CD4-positive, alpha-beta T cell treated with Interferon gamma for 1 hour (primary cell): Measurements from ENCODE around the gene CR1.
"Not testable (repeated sequence)": the region's sequence is repeated elsewhere in the genome, so short reads cannot be mapped to it uniquely, and the experiment has no call there.

ENCODE experiments used
- DNase-seq: peaks from one replicate; pipeline ENCODE4 v3.0.0-alpha.2; 2020

The CR1 gene

DNA sequence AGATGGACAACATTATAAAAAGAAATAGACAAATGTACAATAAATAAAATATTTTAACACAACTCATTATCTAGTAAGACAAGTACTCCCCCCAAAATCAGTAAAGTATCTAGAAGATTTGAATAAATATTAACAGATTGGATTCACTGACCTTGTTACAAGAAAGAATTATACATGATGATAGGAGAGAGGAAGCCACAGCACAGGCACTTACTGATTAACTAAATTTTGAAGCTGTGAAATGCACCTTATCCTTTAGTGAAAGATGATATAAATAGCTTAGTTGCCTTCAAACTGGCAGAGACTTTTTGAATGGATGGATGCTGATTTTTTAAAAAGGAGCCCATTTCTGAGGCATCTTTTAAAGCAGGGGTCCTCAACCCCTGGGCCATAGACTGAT is 8.5 kb downstream of the CR1 start:
- DNase-seq: no peak

DNA sequence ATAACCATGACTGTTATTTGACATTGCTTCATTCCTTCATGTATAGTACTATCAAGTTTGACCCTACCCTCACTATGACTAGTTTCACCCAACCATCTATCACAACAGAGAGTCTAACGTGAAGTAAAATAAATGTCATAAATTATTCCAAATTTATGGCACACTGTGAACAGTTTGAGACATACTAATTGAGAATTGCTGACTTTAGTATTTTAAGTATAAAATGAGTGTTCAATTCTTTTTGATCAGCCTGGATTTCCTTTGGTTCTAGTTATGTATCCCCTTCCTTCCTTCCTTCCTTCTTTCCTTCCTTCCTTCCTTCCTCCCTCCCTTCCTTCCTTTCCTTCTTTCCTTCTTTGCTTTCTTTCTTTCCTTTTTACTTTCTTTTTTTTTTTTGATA is 14.5 kb downstream of the CR1 start:
- no peak for DNase-seq

DNA sequence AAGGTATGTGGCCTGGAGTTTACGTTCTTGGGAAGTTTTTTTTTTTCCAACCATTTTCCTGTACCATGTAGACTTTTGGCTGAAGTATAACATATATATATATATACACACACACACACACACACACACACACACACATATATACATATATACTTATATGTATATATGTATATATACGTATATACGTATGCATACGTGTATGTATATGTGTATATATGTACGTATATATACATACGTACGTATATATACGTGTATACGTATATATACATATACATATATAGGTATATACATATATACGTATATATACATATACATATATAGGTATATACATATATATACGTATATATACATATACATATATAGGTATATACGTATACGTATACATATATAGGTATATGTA is 18.9 kb downstream of the CR1 start:
- DNase-seq: no peak

DNA sequence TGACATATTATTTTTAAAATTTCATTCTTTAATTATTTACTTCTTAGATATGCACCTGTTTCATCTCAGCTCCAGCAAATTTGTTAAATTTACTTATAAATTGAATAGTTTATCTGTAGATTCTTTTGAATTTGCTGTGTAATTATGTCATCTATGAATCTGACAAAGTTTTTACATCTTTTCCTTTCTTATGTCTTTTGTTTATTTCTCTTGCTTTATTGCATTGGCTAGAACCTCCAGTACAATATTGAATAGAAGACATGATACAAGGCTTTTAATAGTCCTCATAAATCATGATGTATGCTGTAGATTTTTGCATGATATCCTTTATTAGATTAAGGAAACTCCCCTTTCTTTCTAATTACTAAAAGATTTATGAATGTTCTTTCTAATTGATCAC is 20.8 kb downstream of the CR1 start:
- no peak for DNase-seq

DNA sequence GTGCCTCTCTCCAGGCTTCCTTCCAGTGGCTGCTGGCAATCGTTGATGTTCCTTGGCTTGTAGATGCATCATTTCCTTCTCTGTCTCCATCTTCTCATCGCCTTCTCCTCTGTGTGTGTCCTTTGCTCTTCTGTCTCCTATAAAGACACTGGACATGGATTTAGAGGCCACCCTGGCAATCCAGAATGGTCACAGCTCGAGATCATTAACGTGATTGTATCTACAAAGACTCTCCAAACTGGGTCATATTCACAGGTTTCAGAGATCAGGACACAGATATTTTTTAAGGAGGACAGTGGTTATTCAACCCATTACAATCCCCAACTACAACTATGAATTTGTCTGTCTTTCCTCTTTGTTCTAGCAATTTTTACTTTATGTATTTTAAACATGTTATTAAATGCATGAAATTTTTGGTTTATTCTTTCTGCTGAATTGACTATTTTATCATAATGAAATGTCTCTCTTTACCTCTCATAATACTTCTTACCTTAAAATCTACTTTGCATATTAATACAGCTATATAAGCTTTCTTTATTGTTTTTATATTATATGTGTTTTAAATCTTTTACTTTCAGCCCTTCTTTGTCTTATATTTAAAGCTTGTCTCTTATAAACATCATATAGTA is 22.8 kb downstream of the CR1 start:
- DNase-seq: no peak

DNA sequence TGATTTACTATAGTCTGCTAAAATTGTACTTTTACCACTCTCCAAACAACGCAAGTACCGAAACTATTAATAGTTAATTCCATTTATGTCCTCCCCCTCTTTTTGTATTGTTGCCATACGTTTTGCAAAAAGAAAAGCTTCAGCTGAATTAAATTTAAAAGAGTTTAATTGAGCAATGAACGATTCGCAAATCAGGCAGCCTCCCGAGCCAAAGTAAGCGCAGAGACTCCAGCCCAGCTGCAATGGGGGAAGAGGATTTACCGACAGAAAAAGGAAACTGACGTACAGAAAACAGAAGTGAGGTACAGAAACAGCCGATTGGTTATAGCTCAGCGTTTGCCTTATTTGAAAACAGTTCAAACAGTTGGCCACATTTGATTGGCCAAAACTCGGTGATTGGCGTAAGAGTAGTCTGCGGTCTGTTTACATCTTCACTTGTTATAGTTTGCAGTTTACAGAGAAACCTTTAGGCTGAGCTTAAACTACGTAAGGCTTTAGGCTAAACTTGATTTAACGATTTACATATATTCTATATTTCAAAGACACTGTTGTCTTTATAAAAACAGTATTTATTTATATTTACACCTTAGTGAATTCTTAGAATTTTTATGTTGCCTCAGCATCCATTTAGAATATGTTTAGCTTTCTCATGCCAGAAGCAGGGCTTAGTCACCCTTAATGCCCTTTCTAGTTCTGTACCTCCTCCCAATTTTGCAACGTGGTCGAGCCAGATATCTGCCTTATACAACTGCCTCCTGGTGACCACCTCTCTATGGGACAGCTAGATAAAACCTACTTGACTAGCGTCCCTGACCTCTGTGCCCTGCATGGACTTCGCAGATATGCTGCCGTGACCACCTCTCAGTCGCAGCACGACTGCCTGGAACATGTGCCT is 23.8 kb downstream of the CR1 start:
- no peak for DNase-seq

DNA sequence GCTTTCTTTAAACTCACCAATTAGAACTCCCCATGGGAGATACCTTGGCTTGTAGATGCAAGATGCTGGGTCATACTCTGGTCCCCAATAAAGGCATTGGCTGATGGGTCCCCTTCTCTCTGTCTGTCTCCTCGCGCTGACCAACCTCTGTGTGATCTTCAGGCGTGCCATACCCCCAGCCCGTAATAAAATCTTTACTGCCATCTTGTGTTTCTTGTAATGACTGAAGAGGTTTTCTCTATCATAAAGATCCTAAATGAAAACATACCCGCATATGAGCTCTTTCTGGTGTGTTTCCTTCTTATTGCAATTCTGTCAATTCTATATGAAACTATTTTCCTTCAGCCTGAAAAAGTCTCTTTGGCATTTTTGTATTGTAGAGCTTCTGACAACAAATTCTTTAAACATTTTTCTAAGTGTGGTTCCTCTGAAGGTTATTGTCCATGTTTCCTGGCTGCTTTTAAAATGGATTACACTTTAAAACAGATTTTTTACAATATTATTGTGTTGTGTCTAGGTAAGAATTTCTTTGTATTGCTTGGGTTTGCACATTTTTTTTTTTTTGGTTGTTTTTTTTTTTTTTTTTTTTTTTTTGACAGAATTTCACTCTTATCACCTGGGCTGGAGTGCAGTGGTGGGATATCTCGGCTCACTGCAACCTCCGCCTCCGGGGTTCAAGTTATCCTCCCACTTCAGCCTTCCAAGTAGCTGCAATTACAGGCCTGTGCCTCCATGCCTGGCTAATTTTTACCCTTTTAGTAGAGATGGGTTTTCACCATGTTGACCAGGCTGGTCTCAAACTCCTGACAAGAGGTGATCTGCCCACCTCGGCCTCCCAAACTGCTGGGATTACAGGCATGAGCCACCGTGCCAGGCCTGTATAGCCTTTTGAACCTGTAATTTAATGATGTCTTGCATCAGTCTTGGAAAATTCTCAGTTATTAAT is 24.7 kb downstream of the CR1 start:
- not testable (repeated sequence) for DNase-seq

DNA sequence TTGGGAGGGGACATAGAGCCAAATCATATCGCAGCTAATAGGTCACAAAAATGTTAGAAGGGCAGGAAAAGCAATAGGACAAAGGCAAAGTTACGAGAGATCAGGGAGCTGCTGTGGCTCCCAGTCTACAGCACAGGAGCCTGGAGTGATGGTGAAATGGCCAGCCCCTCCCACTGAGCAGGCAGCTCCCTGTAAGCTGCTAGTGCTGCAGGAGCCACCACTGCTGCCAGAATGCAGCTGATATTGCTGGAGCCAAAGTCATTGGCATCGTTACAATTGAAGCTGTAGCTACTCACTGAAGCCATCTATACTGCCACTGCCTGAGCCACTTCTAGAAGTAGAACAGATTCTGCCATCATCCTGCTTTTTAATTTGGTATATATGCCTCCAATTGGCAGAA is 29.3 kb downstream of the CR1 start:
- DNase-seq: not testable (repeated sequence)

DNA sequence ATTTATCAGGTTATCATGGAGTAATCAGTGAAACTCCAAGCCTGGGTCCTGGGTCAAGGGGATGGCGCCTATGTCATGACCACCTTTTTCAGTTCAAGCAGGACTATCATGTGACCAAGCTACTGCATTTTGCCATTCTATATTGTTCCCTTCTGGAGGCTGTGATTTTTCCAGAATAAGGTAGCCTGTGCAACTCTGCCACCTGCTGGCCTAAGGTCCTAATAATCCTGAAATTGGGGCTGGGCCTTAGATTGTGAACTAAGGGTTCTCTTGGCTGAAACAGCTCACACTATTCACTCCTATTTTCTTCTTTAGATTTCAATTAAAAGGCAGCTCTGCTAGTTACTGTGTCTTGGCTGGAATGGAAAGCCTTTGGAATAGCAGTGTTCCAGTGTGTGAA is 32.4 kb downstream of the CR1 start:
- DNase-seq: not testable (repeated sequence)

DNA sequence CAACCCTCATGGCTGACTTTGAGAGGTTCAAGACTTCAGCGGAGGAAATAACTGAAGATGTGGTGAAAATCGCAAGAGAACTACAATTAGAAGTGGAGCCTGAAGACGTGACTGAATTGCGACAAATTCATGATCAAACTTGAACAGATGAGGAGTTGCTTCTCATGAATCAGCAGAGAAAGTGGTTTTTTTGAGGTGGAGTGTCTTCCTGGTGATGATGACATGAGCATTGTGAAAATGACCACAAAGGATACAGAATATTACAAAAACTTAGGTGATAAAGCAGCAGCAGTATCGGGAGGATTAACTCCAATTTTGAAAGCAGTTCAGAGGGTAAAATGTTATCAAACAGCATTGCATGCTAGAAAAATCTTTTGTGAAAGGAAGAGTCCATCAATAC is 40.3 kb downstream of the CR1 start:
- not testable (repeated sequence) for DNase-seq

DNA sequence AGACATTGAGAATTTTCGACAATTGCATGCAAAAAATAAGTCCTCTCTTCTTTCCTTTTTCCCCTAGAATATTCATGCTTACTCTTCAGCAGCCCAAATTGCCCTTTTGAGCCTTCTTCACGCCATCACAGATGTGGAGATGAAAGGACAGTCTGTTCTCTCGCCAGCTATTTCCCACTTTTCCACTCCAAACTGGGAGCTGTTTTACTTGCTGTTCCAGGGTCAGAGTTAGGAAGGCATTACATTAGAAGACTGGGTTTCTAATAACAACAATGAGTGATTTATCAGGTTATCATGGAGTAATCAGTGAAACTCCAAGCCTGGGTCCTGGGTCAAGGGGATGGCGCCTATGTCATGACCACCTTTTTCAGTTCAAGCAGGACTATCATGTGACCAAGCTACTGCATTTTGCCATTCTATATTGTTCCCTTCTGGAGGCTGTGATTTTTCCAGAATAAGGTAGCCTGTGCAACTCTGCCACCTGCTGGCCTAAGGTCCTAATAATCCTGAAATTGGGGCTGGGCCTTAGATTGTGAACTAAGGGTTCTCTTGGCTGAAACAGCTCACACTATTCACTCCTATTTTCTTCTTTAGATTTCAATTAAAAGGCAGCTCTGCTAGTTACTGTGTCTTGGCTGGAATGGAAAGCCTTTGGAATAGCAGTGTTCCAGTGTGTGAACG is 50.9 kb downstream of the CR1 start:
- not testable (repeated sequence) for DNase-seq

DNA sequence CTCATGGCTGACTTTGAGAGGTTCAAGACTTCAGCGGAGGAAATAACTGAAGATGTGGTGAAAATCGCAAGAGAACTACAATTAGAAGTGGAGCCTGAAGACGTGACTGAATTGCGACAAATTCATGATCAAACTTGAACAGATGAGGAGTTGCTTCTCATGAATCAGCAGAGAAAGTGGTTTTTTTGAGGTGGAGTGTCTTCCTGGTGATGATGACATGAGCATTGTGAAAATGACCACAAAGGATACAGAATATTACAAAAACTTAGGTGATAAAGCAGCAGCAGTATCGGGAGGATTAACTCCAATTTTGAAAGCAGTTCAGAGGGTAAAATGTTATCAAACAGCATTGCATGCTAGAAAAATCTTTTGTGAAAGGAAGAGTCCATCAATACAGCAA is 58.9 kb downstream of the CR1 start:
- DNase-seq: not testable (repeated sequence)

DNA sequence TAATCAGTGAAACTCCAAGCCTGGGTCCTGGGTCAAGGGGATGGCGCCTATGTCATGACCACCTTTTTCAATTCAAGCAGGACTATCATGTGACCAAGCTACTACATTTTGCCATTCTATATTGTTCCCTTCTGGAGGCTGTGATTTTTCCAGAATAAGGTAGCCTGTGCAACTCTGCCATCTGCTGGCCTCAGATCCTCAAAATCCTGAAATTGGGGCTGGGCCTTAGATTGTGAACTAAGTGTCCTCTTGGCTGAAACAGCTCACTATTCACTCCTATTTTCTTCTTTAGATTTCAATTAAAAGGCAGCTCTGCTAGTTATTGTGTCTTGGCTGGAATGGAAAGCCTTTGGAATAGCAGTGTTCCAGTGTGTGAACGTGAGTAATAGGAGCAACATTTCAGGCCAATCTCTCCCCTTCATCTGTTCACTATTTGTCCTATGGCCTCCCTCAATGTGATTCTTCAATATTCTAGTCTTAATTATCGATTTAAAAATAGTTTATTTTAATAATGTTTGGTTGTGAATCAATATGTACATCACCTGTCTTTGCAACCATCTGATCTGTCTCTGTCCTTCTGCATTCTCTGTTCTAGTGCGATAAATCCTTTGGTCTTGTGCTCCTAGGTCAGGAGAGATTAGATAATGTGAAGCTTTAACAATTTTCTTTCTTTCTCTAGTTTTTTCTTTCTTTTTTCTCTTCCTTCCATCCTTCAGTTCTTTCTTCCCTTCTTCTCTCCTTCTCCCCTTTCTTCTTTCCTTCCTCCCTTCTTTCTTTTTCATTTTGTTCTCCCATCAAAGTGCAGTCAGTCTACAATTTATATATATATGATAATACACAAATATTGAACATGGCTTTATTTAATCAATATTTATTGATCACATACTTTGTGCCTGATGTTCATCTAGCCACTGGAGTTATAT is 69.8 kb downstream of the CR1 start:
- peak; percentile 3 for DNase-seq

DNA sequence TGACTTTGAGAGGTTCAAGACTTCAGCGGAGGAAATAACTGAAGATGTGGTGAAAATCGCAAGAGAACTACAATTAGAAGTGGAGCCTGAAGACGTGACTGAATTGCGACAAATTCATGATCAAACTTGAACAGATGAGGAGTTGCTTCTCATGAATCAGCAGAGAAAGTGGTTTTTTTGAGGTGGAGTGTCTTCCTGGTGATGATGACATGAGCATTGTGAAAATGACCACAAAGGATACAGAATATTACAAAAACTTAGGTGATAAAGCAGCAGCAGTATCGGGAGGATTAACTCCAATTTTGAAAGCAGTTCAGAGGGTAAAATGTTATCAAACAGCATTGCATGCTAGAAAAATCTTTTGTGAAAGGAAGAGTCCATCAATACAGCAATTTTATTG is 76.0 kb downstream of the CR1 start:
- not testable (repeated sequence) for DNase-seq

DNA sequence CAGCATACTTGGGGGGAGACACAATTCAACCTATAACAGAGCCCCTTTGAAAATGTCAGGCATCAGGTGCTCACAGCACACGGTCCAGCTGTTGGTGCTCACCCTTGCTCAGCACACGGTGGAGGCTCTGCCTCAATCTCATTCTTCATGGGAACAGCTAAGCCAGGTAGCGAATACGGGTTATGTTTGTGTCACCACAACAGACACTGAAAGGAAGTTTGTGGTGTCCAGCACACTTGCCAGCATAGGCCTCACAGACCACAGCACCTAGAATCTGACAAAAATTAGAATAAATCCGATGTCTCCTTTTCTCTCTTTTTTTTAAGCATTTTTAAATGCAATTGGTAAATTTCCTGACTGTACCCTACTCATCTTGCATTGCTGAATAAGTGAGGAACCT is 77.1 kb downstream of the CR1 start:
- DNase-seq: not testable (repeated sequence)

DNA sequence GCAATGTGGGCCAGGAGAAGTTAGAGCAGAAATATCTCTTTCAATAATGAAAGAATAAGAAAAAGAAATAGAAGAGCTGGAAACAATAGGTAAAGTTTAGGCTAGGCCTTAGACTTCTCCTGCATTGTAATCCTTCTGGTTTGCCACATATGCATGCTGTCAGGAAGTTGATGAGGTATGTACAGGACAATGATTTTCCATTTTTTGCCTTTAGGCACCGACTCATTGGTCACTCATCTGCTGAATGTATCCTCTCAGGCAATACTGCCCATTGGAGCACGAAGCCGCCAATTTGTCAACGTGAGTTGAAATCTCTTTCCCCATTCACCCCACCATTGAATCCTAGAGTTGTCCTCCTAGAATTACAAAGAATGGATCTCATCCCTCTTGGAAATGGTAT is 79.4 kb downstream of the CR1 start:
- not testable (repeated sequence) for DNase-seq

DNA sequence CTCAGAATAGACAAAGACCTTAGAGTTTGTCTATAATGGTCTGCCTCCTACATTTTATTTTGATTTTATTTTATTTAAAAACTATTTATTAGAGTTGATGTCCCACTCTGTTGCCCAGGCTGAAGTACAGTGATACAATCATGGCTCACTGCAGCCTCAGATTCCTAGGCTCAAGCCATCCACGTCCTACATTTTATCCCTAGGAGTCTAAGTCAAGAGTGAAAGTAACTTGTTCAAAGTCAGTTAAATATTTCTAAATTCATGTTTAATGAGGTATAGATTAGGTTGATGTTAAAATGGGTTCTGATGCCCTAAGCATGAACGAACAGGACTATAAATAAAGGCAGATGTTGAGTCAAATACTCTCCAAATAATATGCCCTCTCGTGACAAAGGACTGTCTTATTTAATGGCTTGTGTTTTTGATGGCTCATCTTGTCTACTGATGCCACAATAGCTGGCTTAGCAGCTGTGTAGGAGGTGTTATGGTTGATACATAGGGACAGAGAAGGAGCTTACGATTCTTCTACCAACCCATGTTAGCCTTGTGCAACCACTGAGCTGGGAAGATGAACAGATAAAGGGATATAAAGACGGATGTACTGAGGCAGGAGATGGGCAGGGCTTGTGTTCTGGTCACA is 83.0 kb downstream of the CR1 start:
- DNase-seq: no peak

DNA sequence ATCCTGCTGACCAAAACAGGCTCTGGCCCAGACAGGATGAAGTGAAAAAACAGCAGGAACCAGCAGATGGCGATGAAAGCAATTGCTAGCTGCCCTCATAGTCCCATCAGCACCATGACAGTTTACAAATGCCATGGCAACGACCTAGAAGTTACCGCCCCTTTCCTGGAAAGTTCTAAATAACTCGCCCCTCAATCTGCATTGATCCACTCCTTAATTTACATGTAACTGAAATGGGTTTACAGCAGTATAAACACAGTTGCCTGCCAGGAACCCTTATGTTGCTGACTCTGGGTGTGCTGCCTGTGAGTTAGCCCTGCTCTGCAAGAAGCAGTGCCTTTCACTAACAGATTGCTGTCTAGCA is 83.5 kb downstream of the CR1 start:
- DNase-seq: peak; percentile 25

DNA sequence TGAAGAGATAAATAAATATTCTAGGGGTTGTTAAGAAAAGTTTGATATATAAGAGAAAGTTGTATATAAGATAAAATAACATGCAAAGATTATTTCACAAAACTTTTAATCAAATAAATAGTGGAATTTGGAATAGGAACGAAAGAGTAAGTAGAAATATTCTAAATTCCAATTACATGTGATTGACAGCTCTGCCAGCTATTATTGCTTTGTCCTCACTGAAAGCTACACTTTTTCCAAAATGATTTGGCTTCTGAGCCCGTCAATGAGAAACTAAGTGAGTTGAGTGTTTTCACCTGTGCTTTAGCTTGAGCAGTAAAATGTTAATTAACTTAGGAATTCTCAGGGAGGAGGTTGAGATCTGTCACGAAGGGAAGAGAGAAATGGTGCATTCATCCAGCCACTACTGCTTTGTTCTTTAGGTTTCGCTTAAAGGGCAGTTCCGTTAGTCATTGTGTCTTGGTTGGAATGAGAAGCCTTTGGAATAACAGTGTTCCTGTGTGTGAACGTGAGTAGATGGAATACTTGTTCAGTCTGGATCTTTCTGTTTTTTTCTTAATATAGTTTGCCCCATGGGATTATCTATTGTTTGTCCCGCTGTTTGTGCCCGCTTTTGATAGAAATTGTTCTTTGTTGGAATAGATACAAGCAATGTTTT is 85.7 kb downstream of the CR1 start:
- no peak for DNase-seq

DNA sequence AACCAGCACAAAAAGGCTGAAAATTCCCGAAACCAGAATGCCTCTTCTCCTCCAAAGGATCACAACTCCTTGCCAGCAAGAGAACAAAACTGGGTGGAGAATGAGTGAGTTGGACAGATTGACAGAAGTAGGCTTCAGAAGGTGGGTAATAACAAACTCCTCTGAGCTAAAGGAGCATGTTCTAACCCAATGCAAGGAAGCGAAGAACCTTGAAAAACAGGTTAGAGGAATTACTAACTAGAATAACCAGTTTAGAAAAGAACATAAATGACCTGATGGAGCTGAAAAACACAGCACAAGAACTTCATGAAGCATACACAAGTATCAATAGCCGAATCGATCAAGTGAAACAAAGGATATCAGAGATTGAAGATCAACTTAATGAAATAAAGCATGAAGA is 93.5 kb downstream of the CR1 start:
- DNase-seq: not testable (repeated sequence)

DNA sequence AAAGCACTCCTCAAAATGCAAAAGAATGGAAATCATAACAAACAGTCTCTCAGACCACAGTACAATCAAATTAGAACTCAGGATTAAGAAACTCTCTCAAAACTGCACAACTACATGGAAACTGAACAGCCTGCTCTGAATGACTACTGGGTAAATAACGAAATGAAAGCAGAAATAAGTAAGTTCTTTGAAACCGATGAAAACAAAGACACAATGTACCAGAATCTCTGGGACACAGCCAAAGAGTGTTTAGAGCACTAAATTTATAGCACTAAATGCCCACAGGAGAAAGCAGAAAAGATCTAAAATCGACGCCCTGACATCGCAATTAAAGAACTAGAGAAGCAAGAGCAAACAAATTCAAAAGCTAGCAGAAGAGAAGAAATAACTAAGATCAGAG is 95.2 kb downstream of the CR1 start:
- not testable (repeated sequence) for DNase-seq
